GM12864 (cell line): ENCODE measurements around the gene BFSP1.

Experiments used
- DNase-seq: peaks from one replicate; pipeline ENCODE4 v3.0.0-alpha.2; 2011; ENCODE audit warnings: low read depth
- H3K4me3 ChIP-seq: 2 replicates; pipeline ENCODE4 v1.5.1; 2011; ENCODE audit warnings: mild to moderate bottlenecking, low read depth, low read length, control low read depth
- TF ChIP-seq, protein P1 (sequence below): IDR thresholded peaks from 2 replicates; pipeline ENCODE4 v1.5.1; 2011; ENCODE audit warnings: low read depth, mild to moderate bottlenecking, moderate library complexity, low read length, control low read depth, inconsistent platforms; ENCODE audit errors: missing control alignments

BFSP1 gene

DNA sequence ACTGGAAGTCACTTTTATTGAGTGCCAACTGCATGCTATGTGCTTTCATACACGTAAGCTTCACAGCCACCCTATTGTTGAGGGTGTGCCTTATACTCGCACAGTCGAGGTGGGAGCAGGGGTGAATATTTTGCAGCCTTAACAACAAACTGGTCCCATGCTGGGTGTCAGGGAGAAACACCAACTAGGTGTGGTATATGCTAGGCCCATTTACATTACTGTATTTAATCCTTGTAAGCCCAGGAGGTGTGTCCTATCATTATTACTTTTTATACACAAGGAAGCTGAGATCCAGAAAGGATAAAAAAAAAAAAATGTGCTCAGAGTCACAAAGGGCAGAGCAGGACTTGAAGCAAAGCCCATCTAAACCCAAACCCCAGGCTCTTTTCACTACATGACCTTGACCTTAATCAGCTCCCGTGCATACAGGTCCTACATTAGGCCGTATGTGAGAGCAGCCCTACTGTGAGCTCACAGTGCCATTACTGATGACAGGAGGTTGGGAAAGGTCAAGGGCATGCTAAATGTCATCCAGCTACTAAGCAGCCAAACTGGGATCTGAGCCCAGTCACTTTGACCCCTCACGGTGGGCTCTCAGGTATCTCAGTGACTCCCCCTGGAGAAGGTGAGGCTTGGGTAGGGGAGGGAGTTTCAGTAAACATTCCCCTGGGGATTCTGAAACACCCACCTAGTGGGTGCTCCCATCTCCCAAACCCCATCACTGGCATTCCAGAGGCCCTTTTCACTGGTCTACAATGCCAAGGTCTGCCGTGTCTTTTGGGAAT is 61.7 kb downstream of the BFSP1 start:
- DNase-seq = no peak
- no peak overlapping the region for H3K4me3 ChIP-seq
- TF ChIP-seq, protein P1, sequence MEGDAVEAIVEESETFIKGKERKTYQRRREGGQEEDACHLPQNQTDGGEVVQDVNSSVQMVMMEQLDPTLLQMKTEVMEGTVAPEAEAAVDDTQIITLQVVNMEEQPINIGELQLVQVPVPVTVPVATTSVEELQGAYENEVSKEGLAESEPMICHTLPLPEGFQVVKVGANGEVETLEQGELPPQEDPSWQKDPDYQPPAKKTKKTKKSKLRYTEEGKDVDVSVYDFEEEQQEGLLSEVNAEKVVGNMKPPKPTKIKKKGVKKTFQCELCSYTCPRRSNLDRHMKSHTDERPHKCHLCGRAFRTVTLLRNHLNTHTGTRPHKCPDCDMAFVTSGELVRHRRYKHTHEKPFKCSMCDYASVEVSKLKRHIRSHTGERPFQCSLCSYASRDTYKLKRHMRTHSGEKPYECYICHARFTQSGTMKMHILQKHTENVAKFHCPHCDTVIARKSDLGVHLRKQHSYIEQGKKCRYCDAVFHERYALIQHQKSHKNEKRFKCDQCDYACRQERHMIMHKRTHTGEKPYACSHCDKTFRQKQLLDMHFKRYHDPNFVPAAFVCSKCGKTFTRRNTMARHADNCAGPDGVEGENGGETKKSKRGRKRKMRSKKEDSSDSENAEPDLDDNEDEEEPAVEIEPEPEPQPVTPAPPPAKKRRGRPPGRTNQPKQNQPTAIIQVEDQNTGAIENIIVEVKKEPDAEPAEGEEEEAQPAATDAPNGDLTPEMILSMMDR = no peak

DNA sequence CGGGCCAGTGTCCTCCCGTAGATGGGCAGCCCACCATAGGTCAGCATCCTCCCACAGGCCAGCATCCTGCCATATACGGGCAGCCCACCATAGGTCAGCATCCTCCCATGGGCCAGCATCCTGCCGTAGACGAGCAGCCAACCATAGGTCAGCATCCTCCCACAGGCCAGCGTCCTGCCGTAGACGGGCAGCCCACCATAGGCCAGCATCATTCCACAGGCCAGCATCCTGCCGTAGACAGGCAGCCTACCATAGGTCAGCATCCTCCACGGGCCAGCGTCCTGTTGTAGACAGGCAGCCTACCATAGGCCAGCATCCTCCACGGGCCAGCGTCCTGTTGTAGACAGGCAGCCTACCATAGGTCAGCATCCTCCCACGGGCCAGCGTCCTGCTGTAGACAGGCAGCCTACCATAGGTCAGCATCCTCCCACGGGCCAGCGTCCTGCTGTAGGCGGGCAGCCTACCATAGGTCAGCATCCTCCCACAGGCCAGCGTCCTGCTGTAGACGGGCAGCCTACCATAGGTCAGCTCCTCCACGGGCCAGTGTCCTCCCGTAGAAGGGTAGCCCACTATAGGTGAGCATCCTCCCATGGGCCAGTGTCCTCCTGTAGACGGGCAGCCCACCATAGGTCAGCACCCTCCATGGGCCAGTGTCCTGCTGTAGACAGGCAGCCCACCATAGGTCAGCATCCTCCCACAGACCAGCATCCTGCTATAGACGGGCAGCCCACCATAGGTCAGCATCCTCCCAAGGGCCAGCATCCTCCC is 62.9 kb downstream of the BFSP1 start:
- H3K4me3 ChIP-seq = no peak overlapping the region
- TF ChIP-seq, protein P1 = no peak
- no peak for DNase-seq

DNA sequence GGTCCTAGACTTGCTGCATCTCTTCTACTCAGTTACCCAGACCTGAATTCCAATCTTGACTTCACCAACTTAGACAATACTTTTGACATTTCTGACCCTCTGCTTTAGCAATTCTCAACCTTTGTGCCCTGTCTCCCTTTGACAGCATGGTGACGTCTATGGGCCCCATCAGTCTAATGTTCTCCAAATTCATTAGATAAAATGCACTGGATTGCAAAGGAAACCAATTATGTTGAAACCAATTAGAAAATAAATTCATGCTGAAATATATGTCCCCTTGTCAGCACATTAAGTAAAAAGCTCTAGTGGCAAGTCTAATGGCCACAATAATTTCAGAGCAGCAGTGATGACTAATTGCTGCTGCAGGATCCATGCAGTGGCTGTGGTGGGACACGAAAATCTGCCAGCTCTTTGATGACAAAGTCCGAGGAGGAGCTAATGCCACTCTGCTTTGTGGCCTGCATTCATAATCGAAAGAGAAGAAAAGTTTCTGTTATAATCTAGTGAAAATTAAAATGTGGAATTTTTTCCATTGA is 64.0 kb downstream of the BFSP1 start:
- DNase-seq = no peak
- TF ChIP-seq, protein P1 = no peak
- H3K4me3 ChIP-seq = no peak overlapping the region

DNA sequence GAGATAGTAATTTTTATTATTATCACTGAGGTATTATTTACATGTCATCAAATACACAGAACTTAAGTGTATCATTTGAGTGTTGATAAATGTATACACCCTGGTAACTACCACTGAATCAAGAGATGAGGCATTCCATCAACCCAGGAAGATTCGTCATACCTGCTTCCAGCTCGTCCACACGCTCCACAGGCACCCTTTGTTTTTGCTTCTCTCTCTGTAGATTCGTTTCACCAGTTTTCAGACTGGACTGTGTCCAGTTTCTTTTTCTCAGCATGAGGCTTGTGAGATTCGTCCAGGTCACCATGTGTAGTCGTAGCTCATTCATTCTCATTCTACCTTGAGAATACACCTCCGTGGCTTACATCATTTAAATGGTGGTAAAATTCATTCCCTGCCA is 64.5 kb downstream of the BFSP1 start:
- TF ChIP-seq, protein P1 = no peak
- no peak for DNase-seq

DNA sequence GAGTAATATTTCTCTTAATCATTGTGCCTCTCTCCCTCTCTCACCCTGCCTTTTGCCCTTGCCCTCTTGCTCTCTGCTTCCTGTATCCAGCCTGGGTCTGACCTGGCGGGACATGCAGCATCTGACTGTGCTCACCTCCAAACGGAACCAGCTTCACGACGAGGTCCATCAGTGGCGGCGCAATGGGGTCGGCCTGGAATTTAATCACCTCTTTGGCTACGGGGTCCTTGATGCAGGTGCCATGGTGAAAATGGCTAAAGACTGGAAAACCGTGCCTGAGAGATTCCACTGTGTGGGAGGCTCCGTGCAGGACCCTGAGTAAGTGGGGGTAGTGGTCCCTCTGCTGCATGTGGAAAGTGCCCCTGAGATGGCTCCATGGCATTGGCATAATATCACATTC is 65.9 kb downstream of the BFSP1 start:
- DNase-seq = no peak
- TF ChIP-seq, protein P1 = no peak
- no peak overlapping the region for H3K4me3 ChIP-seq

More for the DNA sequence above, 64.5 kb downstream of the BFSP1 start:
- no peak overlapping the region for H3K4me3 ChIP-seq

DNA sequence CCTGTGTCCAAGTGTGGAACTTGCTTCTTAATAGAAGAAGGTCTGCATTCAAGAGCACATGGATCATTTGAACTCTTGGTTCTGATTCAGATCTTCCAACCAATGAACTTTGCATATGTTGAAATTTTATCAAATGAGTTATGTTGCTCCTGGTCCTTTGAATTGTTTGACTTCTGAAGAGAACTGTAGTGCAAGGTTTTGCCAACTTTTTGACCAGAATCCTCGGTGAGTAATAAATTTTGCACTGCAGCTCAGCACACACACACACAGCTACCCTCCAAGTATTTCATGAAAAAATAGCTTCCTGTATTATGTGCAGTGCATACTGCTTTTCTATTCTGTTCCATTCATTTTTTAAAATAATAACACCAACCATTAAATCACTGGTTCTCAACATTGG is 67.5 kb downstream of the BFSP1 start:
- TF ChIP-seq, protein P1 = no peak
- no peak for DNase-seq
- no peak overlapping the region for H3K4me3 ChIP-seq
